AG04450 (cell line): Measurements from ENCODE around the gene PECR. TPM values are rescaled to one million over a fixed set of nuclear protein-coding genes. Genes with fewer than 3 reads are reported as not detected.
"Not testable (repeated sequence)": the region's sequence is repeated elsewhere in the genome, so short reads cannot be mapped to it uniquely, and the experiment has no call there.

Source experiments
- CTCF ChIA-PET: fragments of 300-600, 350-600 bp; formaldehyde crosslinking; extraction: SDS; loops from one replicate; lab custom pipeline; 2022; ENCODE audit warnings: antibody characterized with exemption, inconsistent platforms; lab: Charles Lee
- POLR2A ChIA-PET: fragments of 350-600 bp; formaldehyde crosslinking; extraction: SDS; loops from one replicate; lab custom pipeline; 2021; ENCODE audit warnings: antibody characterized with exemption, inconsistent platforms; lab: Yijun Ruan, JAX
- DNase-seq: peaks from one replicate; pipeline ENCODE4 v3.0.0-alpha.2; 2011; ENCODE audit warnings: low read depth, low spot score
- H3K27ac ChIP-seq: one replicate; pipeline ENCODE4 v1.5.1; 2012; ENCODE audit warnings: low read depth, low read length, control low read depth
- H3K27me3 ChIP-seq: one replicate; pipeline ENCODE4 v1.6.0; 2012; ENCODE audit warnings: low read length; ENCODE audit not compliant: control insufficient read depth, insufficient read depth
- H3K4me3 ChIP-seq: 2 replicates; pipeline ENCODE4 v1.5.1; 2011; ENCODE audit warnings: mild to moderate bottlenecking, low read depth, low read length, control low read depth
- H3K9me3 ChIP-seq: 2 replicates; pipeline ENCODE4 v1.5.1; 2012; ENCODE audit warnings: low read length; ENCODE audit not compliant: control insufficient read depth, insufficient read depth
- polyA plus RNA-seq: library from polyadenylated mRNA; depleted of rRNA; stranded (reverse); fragments of >200 nt; gene quantifications from 2 replicates; pipeline ENCODE4 v1.2.3, GENCODE V29; 2011
- TF ChIP-seq, protein P1 (sequence below): IDR thresholded peaks from 2 replicates; pipeline ENCODE4 v1.5.1; 2011; ENCODE audit warnings: low read depth, low read length, control low read depth, inconsistent platforms

PECR gene
- polyA plus RNA-seq, 1 experiment = 16.7 TPM

- no peaks in the 10 kb centered on the region; the same call in 1 of the 2 replicates for H3K9me3 ChIP-seq
- TF ChIP-seq, protein P1, sequence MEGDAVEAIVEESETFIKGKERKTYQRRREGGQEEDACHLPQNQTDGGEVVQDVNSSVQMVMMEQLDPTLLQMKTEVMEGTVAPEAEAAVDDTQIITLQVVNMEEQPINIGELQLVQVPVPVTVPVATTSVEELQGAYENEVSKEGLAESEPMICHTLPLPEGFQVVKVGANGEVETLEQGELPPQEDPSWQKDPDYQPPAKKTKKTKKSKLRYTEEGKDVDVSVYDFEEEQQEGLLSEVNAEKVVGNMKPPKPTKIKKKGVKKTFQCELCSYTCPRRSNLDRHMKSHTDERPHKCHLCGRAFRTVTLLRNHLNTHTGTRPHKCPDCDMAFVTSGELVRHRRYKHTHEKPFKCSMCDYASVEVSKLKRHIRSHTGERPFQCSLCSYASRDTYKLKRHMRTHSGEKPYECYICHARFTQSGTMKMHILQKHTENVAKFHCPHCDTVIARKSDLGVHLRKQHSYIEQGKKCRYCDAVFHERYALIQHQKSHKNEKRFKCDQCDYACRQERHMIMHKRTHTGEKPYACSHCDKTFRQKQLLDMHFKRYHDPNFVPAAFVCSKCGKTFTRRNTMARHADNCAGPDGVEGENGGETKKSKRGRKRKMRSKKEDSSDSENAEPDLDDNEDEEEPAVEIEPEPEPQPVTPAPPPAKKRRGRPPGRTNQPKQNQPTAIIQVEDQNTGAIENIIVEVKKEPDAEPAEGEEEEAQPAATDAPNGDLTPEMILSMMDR = no peak
- POLR2A ChIA-PET = interaction anchor here (1.1 kb wide), 1 partner anchor 27 kb away, joined by 6 read pairs; the partner anchor contains the start of gene XRCC5
- CTCF ChIA-PET = interaction anchor here (0.7 kb wide), 1 partner anchor 810 kb away, joined by 4 read pairs; no protein-coding TSS in a partner anchor
- H3K27me3 ChIP-seq = no peaks in the 10 kb centered on the region
- no peak overlapping the region for H3K27ac ChIP-seq
- peak overlapping the region; percentile 89 for H3K4me3 ChIP-seq
- DNase-seq = no peak
Measured at GRCh38 chr2:216082117-216082711, 605 bp upstream of the PECR start.

- CTCF ChIA-PET = interaction anchor here (0.9 kb wide), 1 partner anchor 47 kb away, joined by 5 read pairs; no protein-coding TSS in a partner anchor
- H3K27me3 ChIP-seq = no peaks in the 10 kb centered on the region
- no peak for DNase-seq
- H3K4me3 ChIP-seq = peak overlapping the region; percentile 89
- POLR2A ChIA-PET = interaction anchor here (0.6 to 1.1 kb wide), 3 partner anchors 20 to 33 kb away, joined by 3 to 6 read pairs (median 6); partner anchors contain the start of gene XRCC5
- no peak overlapping the region for H3K27ac ChIP-seq
- TF ChIP-seq, protein P1 = no peak
- no peaks in the 10 kb centered on the region; the same call in 1 of the 2 replicates for H3K9me3 ChIP-seq
Measured at GRCh38 chr2:216081012-216081411, 597 bp downstream of the PECR start.

DNA sequence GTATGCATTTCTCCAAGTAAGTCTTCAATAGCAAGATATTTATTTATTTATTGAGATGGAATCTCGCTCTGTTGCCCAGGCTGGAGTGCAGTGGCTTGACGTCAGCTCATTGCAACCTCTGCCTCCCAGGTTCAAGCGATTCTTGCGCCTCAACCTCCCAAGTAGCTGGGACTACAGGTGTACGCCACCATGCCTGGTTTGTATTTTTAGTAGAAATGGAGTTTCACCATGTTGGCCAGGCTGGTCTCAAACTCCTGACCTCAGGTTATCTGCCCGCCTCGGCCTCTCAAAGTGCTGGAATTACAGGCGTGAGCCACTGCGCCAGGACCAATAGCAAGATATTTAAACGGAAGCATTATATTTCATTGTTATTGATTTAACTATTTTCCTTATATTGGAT lies 1.6 kb downstream of the PECR start:
- CTCF ChIA-PET, H3K27me3 ChIP-seq, H3K9me3 ChIP-seq, H3K4me3 ChIP-seq, DNase-seq, H3K27ac ChIP-seq, POLR2A ChIA-PET: not testable (repeated sequence)

DNA sequence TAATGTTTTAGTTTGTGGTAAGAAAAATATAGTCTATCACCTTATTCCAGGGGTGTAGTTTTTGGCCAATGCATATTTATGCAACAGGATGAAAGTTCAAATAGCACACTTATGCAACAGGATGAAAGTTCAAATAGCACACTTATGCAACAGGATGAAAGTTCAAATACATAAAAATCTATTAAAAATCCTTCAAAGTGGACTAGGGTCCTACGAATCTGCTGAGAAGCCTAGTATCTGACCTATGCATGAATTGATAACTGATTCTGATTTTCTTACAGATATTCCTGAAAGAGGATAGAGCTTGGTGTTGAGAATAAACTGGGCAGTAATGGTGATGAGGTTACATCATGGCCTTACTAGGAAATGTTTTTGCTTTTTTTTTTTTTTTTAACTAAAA lies 2.8 kb downstream of the PECR start:
- no peak overlapping the region for H3K4me3 ChIP-seq
- DNase-seq = no peak
- TF ChIP-seq, protein P1 = no peak
- ChIA-PET CTCF (interaction anchor here (0.6 kb wide), 1 partner anchor 30 kb away, joined by 11 read pairs; no protein-coding TSS in a partner anchor), POLR2A (no interaction called here)
- no peaks in the 10 kb centered on the region; the same call in 1 of the 2 replicates for H3K9me3 ChIP-seq
- H3K27me3 ChIP-seq = no peaks in the 10 kb centered on the region
- H3K27ac ChIP-seq = no peak overlapping the region

DNA sequence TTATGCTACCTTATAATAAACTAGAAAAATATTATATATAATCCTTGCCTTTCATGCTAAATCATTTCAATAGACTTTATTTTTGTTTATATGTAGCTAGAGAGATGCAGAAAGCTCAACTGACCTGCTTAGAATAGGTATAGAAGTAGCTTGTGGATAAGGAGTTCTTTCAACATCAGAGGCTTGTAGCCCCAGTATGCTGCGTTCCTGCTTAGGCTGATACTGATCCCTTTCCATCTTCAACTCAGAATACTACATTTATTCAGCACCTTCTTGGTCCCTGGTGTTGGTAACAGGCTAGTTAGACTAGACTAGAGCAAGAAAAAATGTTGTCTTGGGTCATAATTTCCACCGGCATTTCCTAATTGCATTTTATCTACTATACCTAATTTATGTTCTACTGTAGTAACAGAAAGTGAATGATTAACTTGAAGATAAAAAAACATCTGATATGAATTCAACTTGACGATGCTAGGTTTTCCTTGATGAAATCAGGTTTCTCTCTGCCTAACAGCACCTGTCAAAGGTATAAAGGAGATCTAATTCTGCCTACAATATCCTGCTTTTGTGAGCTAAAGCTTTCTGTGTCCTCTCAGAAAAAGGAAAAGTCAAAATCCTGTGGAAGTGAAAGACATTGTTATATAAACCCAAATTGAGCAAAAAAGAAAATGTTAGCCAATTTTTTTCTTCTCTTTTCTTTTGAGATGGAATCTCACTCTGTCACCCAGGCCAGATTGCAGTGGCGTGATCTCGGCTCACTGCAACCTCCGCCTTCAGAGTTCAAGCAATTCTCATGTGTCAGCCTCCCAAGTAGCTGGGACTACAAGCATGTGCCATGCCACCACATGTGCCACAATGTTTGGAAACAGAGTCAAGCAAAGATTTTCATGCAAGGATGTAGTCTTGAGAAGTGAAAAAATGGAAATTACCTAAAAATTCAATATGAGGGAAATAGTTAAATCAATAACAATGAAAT lies 5.8 kb downstream of the PECR start:
- CTCF ChIA-PET = interaction anchor here (0.7 to 1.0 kb wide), 2 partner anchors 35 to 53 kb away, joined by 3 read pairs; no protein-coding TSS in a partner anchor
- TF ChIP-seq, protein P1 = no peak
- no peak for DNase-seq
- no peaks in the 10 kb centered on the region for H3K27me3 ChIP-seq
- no peak overlapping the region for H3K4me3 ChIP-seq
- H3K27ac ChIP-seq = no peak overlapping the region
- no peaks in the 10 kb centered on the region for H3K9me3 ChIP-seq
- POLR2A ChIA-PET = no interaction called here
